CD14-positive monocyte (primary cell): ENCODE data around the gene PTPRN. TPM values are rescaled to one million over a fixed set of nuclear protein-coding genes. Genes with fewer than 3 reads are reported as not detected.

ENCODE experiments used
- DNase-seq, 3 donors: peaks; one replicate each; pipeline ENCODE4 v3.0.0-alpha.2; 2011 to 2022
- H2AFZ ChIP-seq: 2 replicates; pipeline ENCODE4 v1.6.0; 2012; ENCODE audit warnings: mild to moderate bottlenecking, low read depth, low read length, inconsistent platforms; ENCODE audit not compliant: insufficient read depth, poor library complexity, severe bottlenecking
- H3K27ac ChIP-seq, 2 donors: 1 replicate in 1 of 2; 2 replicates in 1 of 2; pipeline ENCODE4 v1.5.1; 2012 to 2013; ENCODE audit warnings: low read length in 2 of 2, control low read depth in 1 of 2, inconsistent platforms in 1 of 2, low read depth in 1 of 2, mild to moderate bottlenecking in 1 of 2
- H3K27me3 ChIP-seq, 2 donors: one replicate each; pipeline versions ENCODE4 v1.6.0 to v1.6.1; 2011 to 2013; ENCODE audit warnings: low read length in 2 of 2; ENCODE audit not compliant: control insufficient read depth in 2 of 2, insufficient read depth in 2 of 2
- H3K36me3 ChIP-seq, 2 donors: replicated peaks in 1 of 2; 1 replicate in 1 of 2; 2 replicates in 1 of 2; pipeline versions ENCODE4 v1.5.1 to v1.6.1; 2012 to 2013; ENCODE audit warnings: low read length in 2 of 2, control low read depth in 1 of 2, inconsistent platforms in 1 of 2, mild to moderate bottlenecking in 1 of 2; ENCODE audit not compliant: insufficient read depth in 2 of 2, control insufficient read depth in 1 of 2
- H3K4me1 ChIP-seq, 2 donors: 1 replicate in 1 of 2; 2 replicates in 1 of 2; pipeline versions ENCODE4 v1.5.1 to v1.6.1; 2012 to 2013; ENCODE audit warnings: low read length in 2 of 2, control low read depth in 1 of 2, inconsistent platforms in 1 of 2, mild to moderate bottlenecking in 1 of 2, moderate library complexity in 1 of 2; ENCODE audit not compliant: insufficient read depth in 2 of 2, control insufficient read depth in 1 of 2
- H3K4me2 ChIP-seq: replicated peaks from 2 replicates; pipeline ENCODE3; 2012; ENCODE audit warnings: low read length, moderate library complexity, mild to moderate bottlenecking; ENCODE audit not compliant: poor library complexity, severe bottlenecking; ENCODE audit errors: extremely low read depth
- H3K4me3 ChIP-seq, 3 experiments: fragments of 200-600 bp in 1 of 3; sonication (generic) in 1 of 3; replicated peaks in 1 of 3; 1 replicate in 2 of 3; 2 replicates in 1 of 3; pipeline ENCODE4 v1.5.1; 2011 to 2013; ENCODE audit warnings: low read length in 3 of 3, mild to moderate bottlenecking in 3 of 3, control low read depth in 2 of 3, low read depth in 2 of 3, inconsistent platforms in 1 of 3, moderate library complexity in 1 of 3
- H3K79me2 ChIP-seq: 2 replicates; pipeline ENCODE4 v1.6.0; 2012; ENCODE audit warnings: mild to moderate bottlenecking, control low read depth, inconsistent platforms, low read length, moderate library complexity; ENCODE audit not compliant: insufficient read depth
- H3K9ac ChIP-seq: 2 replicates; pipeline ENCODE4 v1.6.0; 2017; ENCODE audit warnings: low read length, mild to moderate bottlenecking; ENCODE audit not compliant: insufficient read depth, poor library complexity, severe bottlenecking
- H3K9me3 ChIP-seq, 2 donors: replicated peaks in 1 of 2; 1 replicate in 1 of 2; 2 replicates in 1 of 2; pipeline versions ENCODE4 v1.5.1 to v1.6.1; 2012 to 2013; ENCODE audit warnings: low read length in 2 of 2, control low read depth in 1 of 2; ENCODE audit not compliant: control insufficient read depth in 1 of 2, insufficient read depth in 1 of 2
- H4K20me1 ChIP-seq: 2 replicates; pipeline ENCODE4 v1.6.0; 2012; ENCODE audit warnings: mild to moderate bottlenecking, low read length, control low read depth, moderate library complexity; ENCODE audit not compliant: insufficient read depth
- H3K27ac Mint-ChIP-seq, 7 donors: one replicate each; pipeline ENCODE4 v1.8.0; 2020; ENCODE audit warnings: mild to moderate bottlenecking in 7 of 7, mixed read lengths in 7 of 7, moderate library complexity in 6 of 7, inconsistent platforms in 2 of 7
- H3K27me3 Mint-ChIP-seq, 3 donors: one replicate each; pipeline ENCODE4 v1.8.0; 2021 to 2022; ENCODE audit warnings: low read depth in 3 of 3, mild to moderate bottlenecking in 3 of 3, mixed read lengths in 3 of 3, moderate library complexity in 3 of 3, inconsistent platforms in 1 of 3
- H3K36me3 Mint-ChIP-seq, 2 donors: one replicate each; pipeline ENCODE4 v1.8.0; 2020; ENCODE audit warnings: mixed read lengths in 2 of 2, inconsistent platforms in 1 of 2, mild to moderate bottlenecking in 1 of 2
- H3K4me1 Mint-ChIP-seq: one replicate; pipeline ENCODE4 v1.8.0; 2020; ENCODE audit warnings: mild to moderate bottlenecking, mixed read lengths
- H3K4me3 Mint-ChIP-seq, 2 donors: one replicate each; pipeline ENCODE4 v1.8.0; 2020; ENCODE audit warnings: mild to moderate bottlenecking in 2 of 2, mixed read lengths in 2 of 2, moderate library complexity in 1 of 2
- H3K9me3 Mint-ChIP-seq, 7 donors: one replicate each; pipeline ENCODE4 v1.8.0; 2020 to 2022; ENCODE audit warnings: mixed read lengths in 7 of 7, mild to moderate bottlenecking in 6 of 7, moderate library complexity in 6 of 7, inconsistent platforms in 2 of 7
- WGBS: methylation state at CpG from one replicate; pipeline ENCODE4 v1.1.5; 2013; ENCODE audit warnings: missing lambda C conversion rate; ENCODE audit not compliant: insufficient coverage; 5-methylcytosine and 5-hydroxymethylcytosine counted together
- intact Hi-C, 2 donors: fragments of 100-400 bp; cut with micrococcal nuclease; formaldehyde crosslinking; loops; one replicate each; pipeline versions ENCODE4 v1.15.0 to v1.15.1; 2023
- polyA plus RNA-seq, 3 donors: library from polyadenylated mRNA; depleted of rRNA in 1 of 3; unstranded in 2 of 3; stranded (reverse) in 1 of 3; fragments of 300-500 nt in 2 of 3; fragments of >200 nt in 1 of 3; fragmentation: Illumina TruSeq in 2 of 3; gene quantifications; 1 replicate in 2 of 3; 2 replicates in 1 of 3; pipeline ENCODE4 v1.2.3, GENCODE V29; 2012 to 2021
- TF ChIP-seq, protein P1 (sequence below): fragments of 200-600 bp; IDR thresholded peaks from one replicate; pipeline ENCODE4 v1.8.0; 2022; ENCODE audit warnings: antibody characterized with exemption, mild to moderate bottlenecking

The PTPRN gene
- polyA plus RNA-seq, 3 donors = not detected

GRCh38 chr2:219269362-219270054 is 39.7 kb downstream of the PTPRN start:
- H3K4me3 ChIP-seq = no peak overlapping the region
- H3K36me3 ChIP-seq = no peaks in the 10 kb centered on the region
- no peaks in the 10 kb centered on the region for H3K27me3 ChIP-seq
- TF ChIP-seq, protein P1, sequence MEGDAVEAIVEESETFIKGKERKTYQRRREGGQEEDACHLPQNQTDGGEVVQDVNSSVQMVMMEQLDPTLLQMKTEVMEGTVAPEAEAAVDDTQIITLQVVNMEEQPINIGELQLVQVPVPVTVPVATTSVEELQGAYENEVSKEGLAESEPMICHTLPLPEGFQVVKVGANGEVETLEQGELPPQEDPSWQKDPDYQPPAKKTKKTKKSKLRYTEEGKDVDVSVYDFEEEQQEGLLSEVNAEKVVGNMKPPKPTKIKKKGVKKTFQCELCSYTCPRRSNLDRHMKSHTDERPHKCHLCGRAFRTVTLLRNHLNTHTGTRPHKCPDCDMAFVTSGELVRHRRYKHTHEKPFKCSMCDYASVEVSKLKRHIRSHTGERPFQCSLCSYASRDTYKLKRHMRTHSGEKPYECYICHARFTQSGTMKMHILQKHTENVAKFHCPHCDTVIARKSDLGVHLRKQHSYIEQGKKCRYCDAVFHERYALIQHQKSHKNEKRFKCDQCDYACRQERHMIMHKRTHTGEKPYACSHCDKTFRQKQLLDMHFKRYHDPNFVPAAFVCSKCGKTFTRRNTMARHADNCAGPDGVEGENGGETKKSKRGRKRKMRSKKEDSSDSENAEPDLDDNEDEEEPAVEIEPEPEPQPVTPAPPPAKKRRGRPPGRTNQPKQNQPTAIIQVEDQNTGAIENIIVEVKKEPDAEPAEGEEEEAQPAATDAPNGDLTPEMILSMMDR = no peak
- no peak overlapping the region for H2AFZ ChIP-seq
- no peak overlapping the region for H3K9ac ChIP-seq
- no peak overlapping the region for H3K27ac ChIP-seq
- WGBS = 83% methylated on average over 8 of the region's 8 CpGs
- no peaks in the 10 kb centered on the region for H3K79me2 ChIP-seq
- no peaks in the 10 kb centered on the region for H3K4me1 ChIP-seq
- Mint-ChIP-seq H3K27me3 (peaks cover 8 to 23% (median 19%) of the 10 kb centered on the region in 3 donors), H3K4me3 (no peak overlapping the region), H3K36me3 (no peaks in the 10 kb centered on the region), H3K27ac (peak overlapping the region in 1 of 7 donors; percentile 43), H3K9me3 (no peaks in the 10 kb centered on the region), H3K4me1 (no peaks in the 10 kb centered on the region)
- no peaks in the 10 kb centered on the region for H3K9me3 ChIP-seq
- no peak overlapping the region for H3K4me2 ChIP-seq
- intact Hi-C loops = no loop called here
- no peaks in the 10 kb centered on the region for H4K20me1 ChIP-seq
- no peak for DNase-seq

GRCh38 chr2:219268294-219268693 is 40.9 kb downstream of the PTPRN start:
- H4K20me1 ChIP-seq = no peaks in the 10 kb centered on the region
- no peaks in the 10 kb centered on the region for H3K4me1 ChIP-seq
- Mint-ChIP-seq H3K9me3 (no peaks in the 10 kb centered on the region), H3K4me3 (no peak overlapping the region), H3K27ac (no peak overlapping the region), H3K4me1 (no peaks in the 10 kb centered on the region), H3K27me3 (peaks cover 6 to 21% (median 19%) of the 10 kb centered on the region in 3 donors), H3K36me3 (no peaks in the 10 kb centered on the region)
- H3K9ac ChIP-seq = no peak overlapping the region
- no peak overlapping the region for H2AFZ ChIP-seq
- no peak overlapping the region for H3K4me2 ChIP-seq
- H3K79me2 ChIP-seq = no peaks in the 10 kb centered on the region
- H3K9me3 ChIP-seq = no peaks in the 10 kb centered on the region
- H3K36me3 ChIP-seq = no peaks in the 10 kb centered on the region
- H3K27ac ChIP-seq = no peak overlapping the region
- intact Hi-C loops = no loop called here
- no peaks in the 10 kb centered on the region for H3K27me3 ChIP-seq
- DNase-seq = no peak
- WGBS = no CpG with 5 or more reads among the region's 2 CpGs
- H3K4me3 ChIP-seq = no peak overlapping the region
- TF ChIP-seq, protein P1 = no peak
